ENCODE results near the gene QRFPR. TPM values are rescaled to one million over a fixed set of nuclear protein-coding genes. Genes with fewer than 3 reads are reported as not detected.
"Not testable (repeated sequence)": the region's sequence is repeated elsewhere in the genome, so short reads cannot be mapped to it uniquely, and the experiment has no call there.

The QRFPR gene
- total RNA-seq, 2 donors from 2014 or later = not detected

- no peak for ATAC-seq
- no peaks in the 10 kb centered on the region for H3K36me3 Mint-ChIP-seq
- no peaks in the 10 kb centered on the region for H3K9me3 Mint-ChIP-seq
- no peak for DNase-seq (ENCODE audit: low spot score)
- H3K27ac Mint-ChIP-seq = no peak overlapping the region
- H3K4me1 Mint-ChIP-seq (ENCODE audit: low read depth in 2 of 2) = no peaks in the 10 kb centered on the region
- H3K27me3 Mint-ChIP-seq = peaks cover 19 to 45% of the 10 kb centered on the region in 2 donors
- no peak overlapping the region for H3K4me3 Mint-ChIP-seq
These were observed 59.4 kb downstream of the QRFPR start for GRCh38 chr4:121321466-121321865.

- H3K4me3 Mint-ChIP-seq = no peak overlapping the region
- no peaks in the 10 kb centered on the region for H3K4me1 Mint-ChIP-seq (ENCODE audit: low read depth in 2 of 2)
- ATAC-seq (no peak), DNase-seq (ENCODE audit: low spot score) (no peak)
- H3K36me3 Mint-ChIP-seq = no peaks in the 10 kb centered on the region
- no peak overlapping the region for H3K27ac Mint-ChIP-seq
- H3K27me3 Mint-ChIP-seq = peaks cover 18 to 32% of the 10 kb centered on the region in 2 donors
- no peaks in the 10 kb centered on the region for H3K9me3 Mint-ChIP-seq
These were observed 64.7 kb downstream of the QRFPR start for GRCh38 chr4:121316091-121316490.

- not testable (repeated sequence) for H3K27ac Mint-ChIP-seq; H3K36me3 Mint-ChIP-seq; DNase-seq (ENCODE audit: low spot score); ATAC-seq; H3K4me1 Mint-ChIP-seq (ENCODE audit: low read depth in 2 of 2); H3K9me3 Mint-ChIP-seq; H3K4me3 Mint-ChIP-seq
- H3K27me3 Mint-ChIP-seq = peaks cover 18 to 25% of the 10 kb centered on the region in 2 donors
These were observed 67.4 kb downstream of the QRFPR start for GRCh38 chr4:121313430-121313829.

- no peak overlapping the region for H3K27ac Mint-ChIP-seq
- no peaks in the 10 kb centered on the region for H3K36me3 Mint-ChIP-seq
- peaks cover 5 to 16% of the 10 kb centered on the region in 2 donors for H3K4me1 Mint-ChIP-seq (ENCODE audit: low read depth in 2 of 2)
- H3K9me3 Mint-ChIP-seq = no peaks in the 10 kb centered on the region
- H3K27me3 Mint-ChIP-seq = peaks cover 0 to 3% of the 10 kb centered on the region in 2 donors
- DNase-seq (ENCODE audit: low spot score) (no peak), ATAC-seq (no peak)
- H3K4me3 Mint-ChIP-seq = no peak overlapping the region
These were observed 72.0 kb downstream of the QRFPR start for GRCh38 chr4:121308828-121309227.

GRCh38 chr4:121308328-121308663 is 72.5 kb downstream of the QRFPR start:
- H3K27me3 Mint-ChIP-seq = peaks cover 0 to 5% of the 10 kb centered on the region in 2 donors
- H3K27ac Mint-ChIP-seq = no peak overlapping the region
- no peaks in the 10 kb centered on the region for H3K36me3 Mint-ChIP-seq
- no peak overlapping the region for H3K4me3 Mint-ChIP-seq
- peaks cover 5 to 16% of the 10 kb centered on the region in 2 donors for H3K4me1 Mint-ChIP-seq (ENCODE audit: low read depth in 2 of 2)
- H3K9me3 Mint-ChIP-seq = no peaks in the 10 kb centered on the region
- DNase-seq (ENCODE audit: low spot score) (no peak), ATAC-seq (no peak)

- Mint-ChIP-seq H3K4me3 (peak overlapping the region; percentile 43), H3K27ac (peak overlapping the region in 1 of 2 donors; percentile 47), H3K9me3 (no peaks in the 10 kb centered on the region), H3K27me3 (peaks cover 0 to 6% of the 10 kb centered on the region in 2 donors), H3K4me1 (ENCODE audit: low read depth in 2 of 2) (peaks cover 5 to 16% of the 10 kb centered on the region in 2 donors), H3K36me3 (no peaks in the 10 kb centered on the region)
- DNase-seq (ENCODE audit: low spot score) = no peak
- ATAC-seq = peak; percentile 70 to 71
These were observed 73.1 kb downstream of the QRFPR start for GRCh38 chr4:121307445-121308327.

GRCh38 chr4:121306931-121307330 is 73.9 kb downstream of the QRFPR start:
- Mint-ChIP-seq H3K36me3 (no peaks in the 10 kb centered on the region), H3K27ac (peak overlapping the region in 1 of 2 donors; percentile 47), H3K4me1 (ENCODE audit: low read depth in 2 of 2) (peaks cover 5 to 16% of the 10 kb centered on the region in 2 donors), H3K4me3 (peak overlapping the region; percentile 5), H3K27me3 (peaks cover 0 to 8% of the 10 kb centered on the region in 2 donors), H3K9me3 (no peaks in the 10 kb centered on the region)
- DNase-seq (ENCODE audit: low spot score) (no peak), ATAC-seq (no peak)

- peaks cover 0 to 8% of the 10 kb centered on the region in 2 donors for H3K27me3 Mint-ChIP-seq
- no peak for ATAC-seq
- no peak overlapping the region for H3K4me3 Mint-ChIP-seq
- no peak for DNase-seq (ENCODE audit: low spot score)
- no peaks in the 10 kb centered on the region for H3K36me3 Mint-ChIP-seq
- H3K27ac Mint-ChIP-seq = no peak overlapping the region
- H3K4me1 Mint-ChIP-seq (ENCODE audit: low read depth in 2 of 2) = peaks cover 5 to 16% of the 10 kb centered on the region in 2 donors
- no peaks in the 10 kb centered on the region for H3K9me3 Mint-ChIP-seq
These were observed 75.9 kb downstream of the QRFPR start for GRCh38 chr4:121304893-121305292.

- no peaks in the 10 kb centered on the region for H3K36me3 Mint-ChIP-seq
- peaks cover 0 to 17% of the 10 kb centered on the region in 2 donors for H3K27me3 Mint-ChIP-seq
- DNase-seq (ENCODE audit: low spot score) (no peak), ATAC-seq (no peak)
- no peak overlapping the region for H3K27ac Mint-ChIP-seq
- H3K4me1 Mint-ChIP-seq (ENCODE audit: low read depth in 2 of 2) = no peaks in the 10 kb centered on the region
- H3K9me3 Mint-ChIP-seq = no peaks in the 10 kb centered on the region
- no peak overlapping the region for H3K4me3 Mint-ChIP-seq
These were observed 81.5 kb downstream of the QRFPR start for GRCh38 chr4:121299367-121299766.

- ATAC-seq (no peak), DNase-seq (ENCODE audit: low spot score) (no peak)
- H3K4me1 Mint-ChIP-seq (ENCODE audit: low read depth in 2 of 2) = peaks cover 0 to 17% of the 10 kb centered on the region in 2 donors
- peaks cover 0 to 31% of the 10 kb centered on the region in 2 donors for H3K27me3 Mint-ChIP-seq
- H3K27ac Mint-ChIP-seq = no peak overlapping the region
- H3K4me3 Mint-ChIP-seq = no peak overlapping the region
- peaks cover 28% of the 10 kb centered on the region for H3K36me3 Mint-ChIP-seq
- H3K9me3 Mint-ChIP-seq = peaks cover 14% of the 10 kb centered on the region
These were observed 97.5 kb downstream of the QRFPR start for GRCh38 chr4:121283319-121283718.

GRCh38 chr4:121280425-121280824 is 100.4 kb downstream of the QRFPR start:
- H3K27ac Mint-ChIP-seq = peak overlapping the region in 1 of 2 donors; percentile 74
- no peak for ATAC-seq
- no peak overlapping the region for H3K4me3 Mint-ChIP-seq
- H3K36me3 Mint-ChIP-seq = peaks cover 11% of the 10 kb centered on the region
- peaks cover 8% of the 10 kb centered on the region for H3K9me3 Mint-ChIP-seq
- DNase-seq (ENCODE audit: low spot score) = no peak
- H3K4me1 Mint-ChIP-seq (ENCODE audit: low read depth in 2 of 2) = peaks cover 3 to 23% of the 10 kb centered on the region in 2 donors
- peaks cover 0 to 30% of the 10 kb centered on the region in 2 donors for H3K27me3 Mint-ChIP-seq

GRCh38 chr4:121278811-121279368 is 101.9 kb downstream of the QRFPR start:
- DNase-seq (ENCODE audit: low spot score) = no peak
- H3K4me1 Mint-ChIP-seq (ENCODE audit: low read depth in 2 of 2) = peaks cover 3 to 23% of the 10 kb centered on the region in 2 donors
- H3K36me3 Mint-ChIP-seq = peaks cover 10% of the 10 kb centered on the region
- H3K4me3 Mint-ChIP-seq = peak overlapping the region; percentile 47
- peak; percentile 67 to 89 for ATAC-seq
- H3K9me3 Mint-ChIP-seq = peaks cover 3% of the 10 kb centered on the region
- H3K27ac Mint-ChIP-seq = peak overlapping the region in 1 of 2 donors; percentile 74
- peaks cover 0 to 30% of the 10 kb centered on the region in 2 donors for H3K27me3 Mint-ChIP-seq
